ENCODE results near the gene ANO1. TPM values are rescaled to one million over a fixed set of nuclear protein-coding genes. Genes with fewer than 3 reads are reported as not detected.

ANO1 gene
- polyA plus RNA-seq, 2 of the 4 experiments (the other 2 are of a cell fraction): 0.27 to 0.44 TPM

GRCh38 chr11:70229737-70230136, 151.6 kb downstream of the ANO1 start:
- no peak for TF ChIP-seq USF2 (IDR thresholded peaks at IDR 0.05)
- no peak for TF ChIP-seq REST (IDR thresholded peaks at IDR 0.05)
- peaks cover 23% of the 10 kb centered on the region for H3K4me1 ChIP-seq
- H3K27ac ChIP-seq: peak overlapping the region in 1 of 2 experiments; percentile 29; a peak in 1 of 6 replicates
- no peak for ATAC-seq
- no peak for FAIRE-seq
- no peaks in the 10 kb centered on the region for H3K9me3 ChIP-seq
- no peak for DNase-seq (ENCODE audit: low read depth in 1 of 2, low spot score in 1 of 2)
- 82% methylated on average over 10 of the region's 10 CpGs for WGBS (ENCODE audit: missing lambda C conversion rate)
- H3K4me2 ChIP-seq: no peak overlapping the region
- CTCF ChIA-PET: interaction anchor here (0.5 to 0.9 kb wide), 2 partner anchors 33 to 375 kb away, joined by 3 to 5 read pairs; no protein-coding TSS in a partner anchor
- POLR2A ChIA-PET: no interaction called here
- H3K4me3 ChIP-seq: no peak overlapping the region

GRCh38 chr11:70230151-70230839, 152.2 kb downstream of the ANO1 start:
- Histone ChIP-seq H3K9me3 (no peaks in the 10 kb centered on the region), H3K4me3 (no peak overlapping the region), H3K4me2 (no peak overlapping the region), H3K4me1 (peaks cover 24% of the 10 kb centered on the region), H3K27ac (peak overlapping the region in 1 of 2 experiments; percentile 75; a peak in 3 of 6 replicates)
- ATAC-seq (no peak), FAIRE-seq (no peak), DNase-seq (ENCODE audit: low read depth in 1 of 2, low spot score in 1 of 2) (no peak)
- TF ChIP-seq JUN (IDR thresholded peaks at IDR 0.05) (no peak), RCOR1 (IDR thresholded peaks at IDR 0.05; ENCODE audit: low read depth, low read length) (no peak), POLR2AphosphoS2 (conservative IDR thresholded peaks at IDR 0.05; ENCODE audit: low read length) (no peak), EP300 (IDR thresholded peaks at IDR 0.05) (no peak)
- WGBS (ENCODE audit: missing lambda C conversion rate): 86% methylated on average over 8 of the region's 8 CpGs
- CTCF ChIA-PET: interaction anchor here (0.5 to 0.9 kb wide), 2 partner anchors 34 to 376 kb away, joined by 3 to 5 read pairs; no protein-coding TSS in a partner anchor
- POLR2A ChIA-PET: no interaction called here

- CTCF ChIA-PET: interaction anchor here (0.7 to 3.0 kb wide), 3 partner anchors 25 to 35 kb away, joined by 3 to 8 read pairs (median 3); no protein-coding TSS in a partner anchor
- Histone ChIP-seq H3K4me3 (no peak overlapping the region), H3K9me3 (no peaks in the 10 kb centered on the region), H3K27ac (peak overlapping the region in 1 of 2 experiments; percentile 75; a peak in 3 of 6 replicates), H3K4me1 (peaks cover 25% of the 10 kb centered on the region), H3K4me2 (no peak overlapping the region)
- no peak for ATAC-seq
- FAIRE-seq: no peak
- 88% methylated on average over 20 of the region's 22 CpGs for WGBS (ENCODE audit: missing lambda C conversion rate)
- DNase-seq (ENCODE audit: low read depth in 1 of 2, low spot score in 1 of 2): no peak
- no peak for TF ChIP-seq HOXB13 (CRISPR knock-in tag; IDR thresholded peaks at IDR 0.05; ENCODE audit: low read depth)
- TF ChIP-seq REST (IDR thresholded peaks at IDR 0.05): no peak
- no peak for TF ChIP-seq GATA3 (IDR thresholded peaks at IDR 0.05; ENCODE audit: borderline replicate concordance)
- TF ChIP-seq RFX5 (IDR thresholded peaks at IDR 0.05): no peak
- TF ChIP-seq KDM1A (IDR thresholded peaks at IDR 0.05; ENCODE audit: low read depth): no peak
- POLR2A ChIA-PET: no interaction called here
Observed at GRCh38 chr11:70230840-70231710, 153.0 kb downstream of the ANO1 start.

Measured in A549 (cell line).